GM21528 (cell line): ENCODE results near the gene NEK8.
"Not testable (repeated sequence)": the region's sequence is repeated elsewhere in the genome, so short reads cannot be mapped to it uniquely, and the experiment has no call there.

ENCODE experiments used
- ATAC-seq: cut with Tn5 transposase; IDR thresholded peaks from one replicate; pipeline ENCODE4 v1.9.1; 2021; ENCODE audit warnings: mild to moderate bottlenecking, moderate library complexity; ENCODE audit not compliant: unreplicated experiment, low FRiP score

Gene NEK8

DNA sequence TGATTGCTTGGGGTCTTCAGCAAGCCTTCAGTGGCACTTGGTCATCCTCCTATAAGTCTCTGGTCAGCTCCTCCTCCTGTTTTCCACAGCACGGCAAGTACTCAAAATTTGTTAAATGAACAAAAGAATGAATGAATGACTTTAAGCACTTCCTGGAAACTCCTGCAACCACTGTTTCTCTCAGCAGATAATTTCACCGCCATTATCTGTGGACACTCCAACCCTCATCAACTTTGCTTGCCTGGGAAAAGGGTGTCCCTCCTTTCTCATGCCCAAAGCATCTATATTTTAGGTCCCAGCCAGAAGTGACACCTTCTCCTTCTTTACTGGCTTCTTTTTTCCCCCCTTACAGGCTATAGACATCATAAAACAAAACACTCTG lies 21.3 kb upstream of the NEK8 start:
- no peak for ATAC-seq

GRCh38 chr17:28710861-28711722 lies 17.5 kb upstream of the NEK8 start:
- ATAC-seq: peak; percentile 74

GRCh38 chr17:28711723-28712031 lies 16.9 kb upstream of the NEK8 start, which contains the start of gene PROCA1:
Gene PROCA1 (minus strand): TSS chr17:28711888. CDS start chr17:28711660, 228 bp downstream.
- peak; percentile 35 for ATAC-seq

DNA sequence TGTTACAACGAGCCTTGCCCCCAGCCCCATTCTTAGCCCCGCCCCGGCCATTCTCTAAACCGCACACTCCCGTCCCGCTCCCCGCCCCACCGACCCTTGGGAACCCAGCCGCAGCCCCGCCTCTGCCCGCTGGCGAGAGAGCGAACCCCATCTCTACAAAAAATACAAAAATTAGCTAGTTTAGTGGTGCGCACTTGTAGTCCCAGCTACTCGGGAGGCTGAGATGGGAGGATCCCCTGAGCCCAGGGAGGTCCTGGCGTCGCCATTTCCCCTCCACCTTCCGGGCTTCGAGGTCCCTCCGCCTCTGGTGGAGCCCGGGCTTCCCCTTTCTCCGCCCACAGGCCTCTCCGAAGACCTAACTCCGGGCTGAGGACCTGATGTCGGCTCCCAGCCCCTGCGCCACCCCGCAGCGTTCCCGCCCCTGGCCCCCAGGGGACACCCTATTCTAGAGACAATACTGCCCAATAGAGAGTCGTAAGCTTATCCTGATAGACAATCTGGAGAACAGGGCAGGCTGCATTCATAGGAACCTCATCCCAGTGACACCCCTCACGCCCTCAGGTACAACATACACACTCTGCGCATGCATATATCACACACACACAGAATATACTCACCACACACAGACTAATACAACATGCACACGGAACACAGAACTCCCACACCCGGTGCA lies 16.4 kb upstream of the NEK8 start:
- ATAC-seq: peak; percentile 10

DNA sequence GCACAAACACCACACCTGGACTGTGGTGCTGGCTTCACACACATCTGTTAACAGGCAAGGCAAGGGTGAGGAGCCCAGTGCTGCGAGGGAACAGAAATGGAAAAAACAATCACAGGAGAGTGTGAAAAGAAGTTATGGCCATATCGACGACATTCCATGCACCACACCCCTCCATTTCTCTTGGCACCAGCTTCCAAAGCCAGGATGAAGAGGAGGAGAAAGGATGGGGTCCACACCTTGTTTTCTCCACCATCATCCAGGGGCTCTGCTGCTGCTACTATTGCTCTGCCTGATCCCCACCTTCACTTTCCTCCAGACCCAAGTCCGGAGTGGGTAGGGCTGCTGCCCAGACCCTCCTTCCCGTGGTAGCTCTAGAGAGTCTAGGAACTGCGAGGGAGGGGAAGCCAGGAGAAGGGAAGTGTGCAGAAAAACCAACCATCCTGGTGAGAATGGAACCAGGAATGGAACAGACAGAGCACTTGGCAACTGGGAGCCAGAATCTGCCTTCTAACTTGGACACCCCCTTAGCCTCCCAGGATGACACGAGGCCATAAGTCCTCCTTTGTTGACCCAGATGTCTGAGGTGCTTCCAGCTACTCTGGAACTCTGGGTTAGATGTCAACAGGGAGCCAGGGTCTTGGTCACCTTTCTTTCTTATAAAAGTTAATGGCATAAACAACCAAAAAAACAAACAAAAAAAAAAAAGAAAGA lies 15.7 kb upstream of the NEK8 start:
- ATAC-seq: no peak

DNA sequence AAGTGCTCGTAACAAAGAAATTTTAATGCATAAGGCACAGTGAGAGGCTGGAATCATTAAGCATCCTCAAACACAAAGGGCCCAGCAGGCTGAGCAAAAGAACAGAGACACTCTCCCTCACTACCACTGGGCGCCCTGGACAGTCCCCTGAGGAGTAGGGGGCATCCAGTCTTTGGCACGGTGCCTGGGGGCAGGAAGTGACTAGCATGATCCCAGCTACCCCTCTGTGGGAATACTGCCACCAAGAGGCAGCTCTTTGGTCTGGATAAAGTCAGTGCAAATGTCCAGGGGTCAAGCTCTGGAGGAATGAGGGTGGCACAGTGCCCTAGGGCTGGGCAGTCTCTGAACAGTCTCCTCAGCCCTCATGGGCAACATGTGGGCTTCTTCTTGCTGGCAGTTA lies 14.3 kb upstream of the NEK8 start:
- ATAC-seq: no peak

GRCh38 chr17:28715217-28715616 lies 13.4 kb upstream of the NEK8 start:
- ATAC-seq: no peak

DNA sequence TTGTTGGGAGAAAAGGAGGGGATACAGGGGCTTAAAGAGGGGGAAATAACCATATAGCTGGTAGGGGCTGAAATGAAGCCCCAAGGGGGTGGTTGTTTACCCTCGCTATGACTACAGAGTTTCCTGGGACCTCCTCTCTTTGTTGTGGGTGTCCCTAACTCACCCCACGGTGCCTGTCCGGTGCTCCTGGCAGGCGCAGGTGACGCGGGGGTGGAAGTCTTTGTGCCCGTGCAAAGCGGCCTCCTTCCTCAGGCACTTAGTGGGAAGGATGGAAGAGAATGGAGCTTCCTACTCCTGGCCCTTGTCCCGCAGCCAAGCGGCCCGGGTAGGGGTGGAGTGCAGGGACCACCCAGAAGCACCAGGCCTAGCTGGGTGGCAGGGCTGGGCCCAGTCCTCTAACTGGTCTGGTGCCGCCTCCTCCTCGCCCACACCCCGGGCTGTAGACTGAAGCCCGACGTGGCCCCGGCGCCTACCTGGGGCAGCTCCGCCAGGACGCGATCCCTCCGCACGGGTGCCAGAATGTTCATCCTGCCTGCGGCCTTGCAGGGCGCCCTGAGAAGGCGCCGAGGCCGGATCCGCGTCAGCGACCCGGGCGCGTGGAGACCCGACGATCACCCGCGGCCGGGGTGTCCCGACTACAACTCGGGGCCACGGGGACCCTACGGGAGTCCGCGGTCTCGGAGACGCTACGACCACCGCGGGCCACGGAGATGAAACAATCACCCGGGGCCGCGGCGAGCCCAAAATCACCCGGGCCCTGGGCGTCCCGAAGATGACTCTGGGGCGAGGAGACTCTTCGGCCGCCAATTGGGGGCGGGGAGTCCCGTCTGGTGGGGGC lies 11.6 kb upstream of the NEK8 start:
- ATAC-seq: no peak

DNA sequence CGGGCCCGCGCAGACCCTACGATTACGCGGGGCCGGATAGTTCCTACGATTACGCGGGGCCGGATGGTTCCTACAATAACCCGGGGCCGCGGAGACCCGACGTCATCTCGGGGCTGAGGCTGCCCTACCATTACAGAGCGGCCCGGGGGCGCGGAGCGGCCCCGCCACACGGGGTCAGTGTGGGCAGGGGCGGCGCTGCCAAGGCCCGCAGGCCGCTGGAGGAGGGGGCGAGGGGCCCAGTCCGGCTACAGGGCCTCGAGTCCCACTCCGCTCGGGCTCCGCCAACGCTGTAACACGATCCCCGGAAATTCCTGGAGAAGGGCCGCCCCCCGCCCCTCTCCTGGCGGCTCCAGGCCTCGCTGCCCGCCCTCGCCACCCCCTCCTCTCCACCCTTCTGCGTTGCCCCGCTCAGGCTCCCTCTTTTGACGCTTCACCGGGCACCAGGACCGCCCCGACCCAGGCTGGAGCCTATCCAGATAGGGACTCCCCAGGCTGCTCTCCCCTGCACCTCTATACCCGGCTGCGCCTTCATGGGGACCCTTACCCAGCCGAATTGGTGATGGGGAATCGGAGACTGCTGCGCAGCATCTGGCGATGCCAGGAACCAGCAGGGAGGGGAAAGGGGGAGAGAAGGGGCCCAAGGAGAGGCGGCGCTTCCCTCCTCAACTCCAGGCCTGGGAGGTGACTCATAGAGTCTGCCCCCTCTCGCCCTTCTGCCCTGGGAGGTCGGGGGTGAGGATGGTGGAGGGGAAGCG lies 10.8 kb upstream of the NEK8 start, which contains the start of gene RAB34:
TSS of gene RAB34 (minus strand) at position 291 of the 755 bp plus-strand sequence. CDS start 602 bp downstream, outside the sequence.
- ATAC-seq: no peak

DNA sequence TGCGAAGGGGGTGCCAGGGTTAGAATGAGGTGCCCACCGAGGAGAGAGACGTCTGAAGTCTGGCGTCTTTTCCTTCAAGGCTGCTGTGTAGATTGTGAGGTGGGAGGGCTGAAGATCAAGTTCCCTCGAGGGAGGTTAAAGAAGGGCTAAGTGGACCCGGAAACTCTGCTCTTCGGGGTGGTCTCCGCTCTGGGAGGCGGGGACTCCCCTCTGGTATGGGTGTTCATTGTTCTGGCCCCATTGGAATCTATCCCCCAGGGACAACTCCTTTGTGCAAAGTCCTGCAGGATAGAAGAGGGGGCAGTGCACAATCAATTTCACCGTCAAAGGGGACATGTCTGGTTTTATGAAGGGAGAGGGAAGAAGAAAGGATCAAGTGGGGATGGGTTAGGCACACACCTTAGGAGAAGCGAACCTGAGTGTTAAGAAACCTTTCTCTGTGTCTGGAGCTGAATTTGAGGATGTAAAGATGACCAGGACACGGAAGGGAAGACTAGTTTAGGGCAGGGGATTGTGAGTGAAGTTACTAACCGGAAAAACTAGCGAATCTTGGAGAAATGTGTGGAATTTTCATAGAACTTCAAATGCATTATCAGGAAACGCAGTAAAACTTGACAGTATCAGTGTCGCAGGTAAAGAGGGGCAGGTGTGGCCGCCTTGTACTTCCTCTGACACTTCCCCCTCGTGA lies 10.1 kb upstream of the NEK8 start:
- no peak for ATAC-seq

GRCh38 chr17:28719021-28719433 lies 9.6 kb upstream of the NEK8 start:
- peak; percentile 1 for ATAC-seq

DNA sequence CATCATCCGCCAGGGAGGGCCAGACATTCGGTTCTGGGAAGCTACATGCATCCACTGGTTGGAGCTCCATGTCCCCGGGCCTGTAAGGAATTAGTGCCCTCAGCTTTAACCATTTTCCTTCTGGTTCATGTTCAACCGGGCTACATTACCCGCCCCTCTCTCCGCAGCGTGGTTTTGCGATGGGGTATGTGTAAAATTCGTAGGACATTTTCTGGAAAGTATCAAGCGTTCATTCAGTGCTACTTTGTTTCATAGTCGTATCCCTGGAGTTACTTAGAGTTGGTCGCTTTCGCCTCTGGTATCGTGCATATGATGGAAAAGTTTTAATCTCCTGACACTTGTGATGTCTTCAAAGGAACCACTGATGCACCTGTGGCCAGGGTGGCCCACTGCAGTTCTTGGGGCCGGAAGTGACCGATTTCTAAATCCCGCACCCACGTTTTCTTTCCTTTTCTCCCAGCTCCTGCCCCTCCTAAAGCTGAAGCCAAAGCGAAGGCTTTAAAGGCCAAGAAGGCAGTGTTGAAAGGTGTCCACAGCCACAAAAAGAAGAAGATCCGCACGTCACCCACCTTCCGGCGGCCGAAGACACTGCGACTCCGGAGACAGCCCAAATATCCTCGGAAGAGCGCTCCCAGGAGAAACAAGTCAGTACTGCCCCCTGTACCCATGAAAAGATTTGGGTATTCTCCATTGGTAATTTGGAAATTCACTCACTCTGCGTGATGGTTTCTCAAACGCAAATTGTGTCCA lies 8.2 kb upstream of the NEK8 start:
- no peak for ATAC-seq

- ATAC-seq: not testable (repeated sequence)
These were observed 7.6 kb upstream of the NEK8 start for GRCh38 chr17:28720997-28721329.

- ATAC-seq: no peak
These were observed 6.0 kb upstream of the NEK8 start for GRCh38 chr17:28722417-28723158.

DNA sequence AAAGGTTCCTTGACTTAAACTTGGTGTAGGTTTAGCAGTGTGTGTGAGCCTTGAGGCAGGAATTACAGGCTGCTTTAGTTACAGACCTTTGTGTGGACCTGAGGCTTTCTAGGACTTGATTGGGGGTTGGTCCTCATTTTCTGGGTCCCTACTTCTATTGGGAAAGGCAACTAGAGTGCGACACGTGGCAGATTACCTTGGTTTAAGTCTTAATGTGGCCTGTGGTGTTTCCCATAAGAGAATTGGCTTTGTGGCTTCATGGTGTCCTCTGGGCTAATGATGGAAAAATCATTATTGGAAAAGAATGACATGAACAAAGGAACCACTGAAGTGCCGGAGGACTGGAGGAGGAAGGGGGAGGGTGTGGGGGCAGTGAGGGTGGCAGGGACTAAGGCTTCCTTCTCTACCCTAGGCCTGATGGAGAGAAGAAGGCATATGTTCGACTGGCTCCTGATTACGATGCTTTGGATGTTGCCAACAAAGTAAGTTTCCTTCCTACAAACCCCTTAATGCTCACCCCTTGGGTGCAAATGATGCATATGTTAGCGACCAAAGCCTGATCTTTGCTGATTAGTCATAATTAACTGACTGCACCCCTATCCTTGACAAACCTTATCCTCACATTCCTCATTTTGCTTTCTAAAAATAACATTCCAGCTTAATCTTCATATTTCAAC lies 5.3 kb upstream of the NEK8 start:
- no peak for ATAC-seq

- not testable (repeated sequence) for ATAC-seq
These were observed 4.6 kb upstream of the NEK8 start for GRCh38 chr17:28723836-28724499.
